HG03280 (cell line): ENCODE measurements around the gene HMGA1.
"Not testable (repeated sequence)": the region's sequence is repeated elsewhere in the genome, so short reads cannot be mapped to it uniquely, and the experiment has no call there.

Experiments
- ATAC-seq: cut with Tn5 transposase; IDR thresholded peaks from one replicate; pipeline ENCODE4 v1.9.1; 2021; ENCODE audit warnings: mild to moderate bottlenecking, moderate library complexity; ENCODE audit not compliant: unreplicated experiment

Gene HMGA1

GRCh38 chr6:34239893-34240292 is 3.2 kb downstream of the HMGA1 start:
- ATAC-seq, result no peak

- ATAC-seq, result no peak
Measured at GRCh38 chr6:34240329-34241248, 3.9 kb downstream of the HMGA1 start.

- no peak for ATAC-seq
Measured at GRCh38 chr6:34241351-34242215, 4.9 kb downstream of the HMGA1 start.

GRCh38 chr6:34242252-34243130 is 5.8 kb downstream of the HMGA1 start:
- ATAC-seq, result no peak

GRCh38 chr6:34243131-34243771 is 6.6 kb downstream of the HMGA1 start:
- ATAC-seq, result no peak

GRCh38 chr6:34243901-34244884 is 7.5 kb downstream of the HMGA1 start:
- ATAC-seq, result no peak

- ATAC-seq, result not testable (repeated sequence)
Measured at GRCh38 chr6:34245032-34245760, 8.5 kb downstream of the HMGA1 start.

GRCh38 chr6:34245761-34246140 is 9.1 kb downstream of the HMGA1 start:
- ATAC-seq, result not testable (repeated sequence)

- no peak for ATAC-seq
Measured at GRCh38 chr6:34246249-34246562, 9.5 kb downstream of the HMGA1 start.

- ATAC-seq, result no peak
Measured at GRCh38 chr6:34246563-34247391, 10.1 kb downstream of the HMGA1 start.

GRCh38 chr6:34247481-34248197 is 11.0 kb downstream of the HMGA1 start:
- no peak for ATAC-seq

GRCh38 chr6:34248198-34248726 is 11.6 kb downstream of the HMGA1 start:
- no peak for ATAC-seq

GRCh38 chr6:34248727-34249468 is 12.2 kb downstream of the HMGA1 start, which contains the start of gene SMIM29:
Gene SMIM29, minus strand, starts transcription at chr6:34249006. Its CDS starts 1,215 bp downstream, at chr6:34247791.
- ATAC-seq, result peak; percentile 89

GRCh38 chr6:34249469-34250261 is 13.0 kb downstream of the HMGA1 start:
- ATAC-seq, result peak; percentile 33

- ATAC-seq, result not testable (repeated sequence)
Measured at GRCh38 chr6:34252395-34252794, 15.7 kb downstream of the HMGA1 start.
